GM12875 (cell line): Measurements from ENCODE around the gene LMO3.

Experiments used
- H3K4me3 ChIP-seq: one replicate; pipeline ENCODE4 v1.5.1; 2011; ENCODE audit warnings: low read depth, low read length, control low read depth
- TF ChIP-seq, protein P1 (sequence below): IDR thresholded peaks from 2 replicates; pipeline ENCODE4 v1.5.1; 2011; ENCODE audit warnings: low read depth, mild to moderate bottlenecking, control low read depth, inconsistent platforms, low read length, moderate library complexity, borderline replicate concordance; ENCODE audit not compliant: insufficient read depth

Gene LMO3

DNA sequence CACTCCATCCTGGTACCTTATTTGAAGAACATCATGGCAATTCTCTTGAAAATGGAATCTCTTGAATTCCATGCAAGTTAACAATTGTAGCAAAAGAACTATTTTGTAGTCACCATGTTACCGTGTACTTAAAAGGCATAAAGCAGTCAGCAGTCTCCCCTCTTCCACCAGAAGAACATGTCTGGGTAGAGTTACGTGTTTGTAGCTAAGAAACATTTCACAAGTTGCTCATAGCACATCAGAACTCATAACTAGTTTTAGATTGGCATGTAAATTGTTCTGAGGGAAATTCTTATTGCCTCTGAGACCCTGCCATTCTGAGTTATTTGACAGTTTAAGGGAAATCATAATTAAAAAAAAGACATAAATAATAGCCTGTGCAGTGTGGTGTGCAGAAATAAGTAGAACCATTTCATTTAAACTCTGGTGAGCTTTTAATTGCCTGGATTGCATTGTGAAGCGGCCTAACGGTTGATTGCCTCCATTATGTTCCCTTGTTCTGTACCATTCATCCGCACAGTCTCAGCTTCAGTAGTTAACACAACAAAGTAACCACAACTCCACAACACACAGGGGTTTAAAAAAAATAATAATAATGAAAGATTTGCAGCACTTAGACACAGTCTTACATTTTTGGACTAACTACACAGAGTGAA lies 2.6 kb downstream of the LMO3 start:
- TF ChIP-seq, protein P1, sequence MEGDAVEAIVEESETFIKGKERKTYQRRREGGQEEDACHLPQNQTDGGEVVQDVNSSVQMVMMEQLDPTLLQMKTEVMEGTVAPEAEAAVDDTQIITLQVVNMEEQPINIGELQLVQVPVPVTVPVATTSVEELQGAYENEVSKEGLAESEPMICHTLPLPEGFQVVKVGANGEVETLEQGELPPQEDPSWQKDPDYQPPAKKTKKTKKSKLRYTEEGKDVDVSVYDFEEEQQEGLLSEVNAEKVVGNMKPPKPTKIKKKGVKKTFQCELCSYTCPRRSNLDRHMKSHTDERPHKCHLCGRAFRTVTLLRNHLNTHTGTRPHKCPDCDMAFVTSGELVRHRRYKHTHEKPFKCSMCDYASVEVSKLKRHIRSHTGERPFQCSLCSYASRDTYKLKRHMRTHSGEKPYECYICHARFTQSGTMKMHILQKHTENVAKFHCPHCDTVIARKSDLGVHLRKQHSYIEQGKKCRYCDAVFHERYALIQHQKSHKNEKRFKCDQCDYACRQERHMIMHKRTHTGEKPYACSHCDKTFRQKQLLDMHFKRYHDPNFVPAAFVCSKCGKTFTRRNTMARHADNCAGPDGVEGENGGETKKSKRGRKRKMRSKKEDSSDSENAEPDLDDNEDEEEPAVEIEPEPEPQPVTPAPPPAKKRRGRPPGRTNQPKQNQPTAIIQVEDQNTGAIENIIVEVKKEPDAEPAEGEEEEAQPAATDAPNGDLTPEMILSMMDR, result no peak
- no peak overlapping the region for H3K4me3 ChIP-seq

DNA sequence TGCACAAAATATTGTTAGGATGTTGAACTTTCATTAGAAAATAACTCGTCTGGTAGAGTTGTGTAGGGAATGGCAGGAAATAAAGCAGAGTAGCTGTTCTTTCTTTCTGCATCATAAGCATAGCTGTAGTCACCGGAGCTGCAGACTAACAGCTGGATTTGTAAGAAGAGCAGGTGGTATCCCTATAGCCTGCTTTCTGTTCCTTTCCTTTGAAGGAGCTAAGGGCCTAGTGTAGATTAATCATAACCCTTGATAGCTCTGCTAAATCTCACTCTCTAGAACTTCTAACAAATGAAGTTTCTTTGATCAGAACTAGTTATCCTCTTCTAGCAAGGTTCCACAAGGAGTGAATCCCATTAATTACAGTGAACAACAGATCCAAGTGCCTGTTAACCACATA lies 3.5 kb downstream of the LMO3 start:
- no peak overlapping the region for H3K4me3 ChIP-seq
- TF ChIP-seq, protein P1, result no peak

DNA sequence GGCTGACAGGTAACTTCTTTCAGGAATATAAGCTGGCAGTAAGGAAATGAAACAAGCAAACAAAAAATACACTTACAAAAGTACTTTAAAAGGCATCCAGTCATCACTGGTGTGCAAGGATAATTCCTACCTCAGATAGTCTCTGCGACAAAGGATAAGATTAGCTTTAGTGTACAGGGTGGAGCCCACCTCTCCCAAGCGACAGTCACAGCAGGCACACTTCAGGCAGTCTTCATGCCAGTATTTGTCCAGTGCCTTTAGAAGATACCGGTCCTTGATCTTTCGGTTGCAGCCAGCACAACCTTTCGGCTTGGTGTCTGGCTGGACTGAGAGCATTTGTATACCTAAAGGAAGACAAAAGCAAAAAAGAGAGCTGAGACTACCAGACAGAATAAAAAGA lies 5.4 kb downstream of the LMO3 start:
- TF ChIP-seq, protein P1, result no peak
- H3K4me3 ChIP-seq, result no peak overlapping the region

DNA sequence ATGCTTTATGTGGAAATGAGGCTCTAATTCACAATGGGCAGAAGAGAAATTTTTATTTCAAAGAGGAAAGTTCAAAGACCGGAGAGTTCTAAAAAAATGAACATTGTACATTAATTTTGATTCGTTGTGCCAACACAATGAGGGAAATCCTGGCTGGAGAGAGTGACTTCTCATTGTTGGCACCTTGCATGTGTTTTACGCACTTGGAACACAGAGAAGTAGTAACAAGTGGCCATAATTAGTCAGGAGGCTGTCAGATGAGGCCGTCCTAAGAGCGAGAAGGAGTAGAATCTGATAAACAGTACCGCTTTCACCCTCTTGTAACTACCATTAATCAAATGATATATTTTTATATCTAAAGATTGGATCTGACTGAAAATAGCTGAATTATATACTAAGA lies 6.9 kb downstream of the LMO3 start:
- TF ChIP-seq, protein P1, result no peak
- H3K4me3 ChIP-seq, result no peak overlapping the region

DNA sequence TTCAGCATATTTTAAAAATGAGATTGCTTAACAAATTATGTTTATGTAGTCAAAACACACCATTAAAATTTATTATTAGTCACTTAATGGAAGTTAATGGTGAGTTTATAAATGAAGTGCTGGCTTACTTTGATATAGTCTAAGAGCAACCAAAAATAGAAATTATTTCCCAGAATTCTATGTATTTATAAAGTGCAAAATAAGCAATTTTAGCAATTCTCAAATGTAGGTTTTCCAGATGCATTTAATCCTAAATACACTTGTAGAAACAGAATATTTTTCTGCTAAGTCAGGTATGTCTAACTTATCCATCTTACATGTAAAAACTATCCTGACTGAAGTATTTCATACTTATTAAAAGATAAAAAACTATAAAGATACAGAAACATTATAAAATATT lies 11.2 kb downstream of the LMO3 start:
- TF ChIP-seq, protein P1, result no peak
- no peak overlapping the region for H3K4me3 ChIP-seq

DNA sequence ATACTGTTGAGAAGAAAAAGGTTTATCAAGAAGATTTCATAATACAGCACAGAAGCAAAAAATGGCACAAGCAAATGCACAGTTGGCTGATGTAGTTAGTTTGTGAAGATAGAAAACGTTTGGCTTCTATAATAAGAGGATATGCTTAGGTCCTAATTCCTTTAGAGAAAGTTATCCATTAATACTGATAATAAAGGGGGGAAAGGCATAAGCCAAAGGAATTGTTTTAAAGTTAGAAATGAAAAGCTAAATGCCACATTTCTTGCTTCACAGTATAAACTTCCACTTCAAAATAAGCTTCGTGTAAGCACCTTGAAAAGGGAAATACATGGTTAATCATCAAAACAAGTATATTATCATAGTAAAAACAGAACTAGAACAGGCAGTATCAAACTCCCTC lies 12.4 kb downstream of the LMO3 start:
- TF ChIP-seq, protein P1, result no peak
- no peak overlapping the region for H3K4me3 ChIP-seq

DNA sequence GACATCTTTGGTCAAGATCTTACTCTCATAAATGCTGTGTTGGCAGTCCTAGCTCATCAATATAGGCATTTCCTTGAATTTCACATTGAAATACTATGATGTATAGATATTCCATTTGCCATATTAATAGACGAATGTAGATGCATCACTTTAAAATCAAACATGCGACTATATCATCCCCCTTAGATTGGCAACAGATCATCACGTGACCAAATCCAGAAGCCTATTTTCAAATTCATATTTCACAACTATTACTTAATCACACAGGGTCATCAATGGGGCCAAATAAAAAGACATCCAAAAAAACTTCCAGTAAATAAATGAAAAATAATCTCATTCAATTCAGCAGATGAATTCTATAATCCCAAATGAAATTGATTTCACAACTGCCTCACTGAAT lies 15.3 kb downstream of the LMO3 start:
- H3K4me3 ChIP-seq, result no peak overlapping the region
- TF ChIP-seq, protein P1, result no peak
